ENCODE measurements around the gene SLC25A36.

DNA sequence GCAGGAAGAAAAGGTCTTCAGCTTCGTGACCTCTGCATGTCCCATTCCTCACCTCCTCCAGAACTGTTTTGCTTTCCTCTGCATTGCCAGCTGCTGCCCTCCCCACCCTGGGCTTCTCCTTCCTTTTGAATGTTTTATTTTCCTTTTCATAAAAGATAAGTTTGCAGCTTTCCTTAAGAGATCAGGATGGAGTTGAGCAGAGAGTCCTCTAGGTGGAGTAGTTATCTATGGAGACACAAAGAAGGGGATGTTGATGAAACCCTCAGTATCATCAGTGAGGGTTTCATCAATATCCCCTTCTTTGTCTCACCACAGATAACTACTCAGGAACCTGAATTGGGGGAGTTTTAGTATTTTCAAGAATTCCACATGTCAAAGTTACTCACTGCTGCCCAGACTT lies 19.0 kb upstream of the SLC25A36 start:
- TF ChIP-seq, protein P1, sequence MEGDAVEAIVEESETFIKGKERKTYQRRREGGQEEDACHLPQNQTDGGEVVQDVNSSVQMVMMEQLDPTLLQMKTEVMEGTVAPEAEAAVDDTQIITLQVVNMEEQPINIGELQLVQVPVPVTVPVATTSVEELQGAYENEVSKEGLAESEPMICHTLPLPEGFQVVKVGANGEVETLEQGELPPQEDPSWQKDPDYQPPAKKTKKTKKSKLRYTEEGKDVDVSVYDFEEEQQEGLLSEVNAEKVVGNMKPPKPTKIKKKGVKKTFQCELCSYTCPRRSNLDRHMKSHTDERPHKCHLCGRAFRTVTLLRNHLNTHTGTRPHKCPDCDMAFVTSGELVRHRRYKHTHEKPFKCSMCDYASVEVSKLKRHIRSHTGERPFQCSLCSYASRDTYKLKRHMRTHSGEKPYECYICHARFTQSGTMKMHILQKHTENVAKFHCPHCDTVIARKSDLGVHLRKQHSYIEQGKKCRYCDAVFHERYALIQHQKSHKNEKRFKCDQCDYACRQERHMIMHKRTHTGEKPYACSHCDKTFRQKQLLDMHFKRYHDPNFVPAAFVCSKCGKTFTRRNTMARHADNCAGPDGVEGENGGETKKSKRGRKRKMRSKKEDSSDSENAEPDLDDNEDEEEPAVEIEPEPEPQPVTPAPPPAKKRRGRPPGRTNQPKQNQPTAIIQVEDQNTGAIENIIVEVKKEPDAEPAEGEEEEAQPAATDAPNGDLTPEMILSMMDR (conservative IDR thresholded peaks at IDR 0.05; ENCODE audit: low read depth, low read length), result peak; percentile 62
- no peak for TF ChIP-seq POLR2A (IDR thresholded peaks at IDR 0.05; ENCODE audit: low read depth, low read length)

Measured in IMR-90 (cell line).